Lower leg skin (tissue), 4 donors: Measurements from ENCODE around the gene ROR2. TPM values are rescaled to one million over a fixed set of nuclear protein-coding genes. Genes with fewer than 3 reads are reported as not detected.

Source experiments
- DNase-seq, 2 donors: peaks; one replicate each; pipeline ENCODE4 v3.0.0-alpha.2; 2019; ENCODE audit warnings: low spot score in 2 of 2
- H3K4me3 ChIP-seq: fragments of 200-600 bp; sonication (generic); 2 replicates; pipeline ENCODE4 v1.5.1; 2017; ENCODE audit warnings: mild to moderate bottlenecking, low read depth; ENCODE audit not compliant: poor library complexity, severe bottlenecking
- CTCF ChIP-seq, 3 donors: fragments of 450-650 bp; IDR thresholded peaks; one replicate each; pipeline ENCODE4 v1.5.1; 2016; ENCODE audit warnings: antibody characterized with exemption in 3 of 3, mild to moderate bottlenecking in 3 of 3, moderate library complexity in 2 of 3
- POLR2A ChIP-seq, 2 donors: fragments of 450-650 bp; IDR thresholded peaks; one replicate each; pipeline ENCODE4 v1.6.1; 2016 to 2017; ENCODE audit warnings: antibody characterized with exemption in 2 of 2, mild to moderate bottlenecking in 1 of 2, moderate library complexity in 1 of 2
- WGBS, 2 donors: methylation state at CpG; one replicate each; pipeline ENCODE4 v1.1.5; 2018; 5-methylcytosine and 5-hydroxymethylcytosine counted together
- intact Hi-C: fragments of 100-400 bp; cut with DNase I; formaldehyde crosslinking; loops from one replicate; pipeline ENCODE4 v1.15.0; 2023; ENCODE audit warnings: low total_unique reads
- total RNA-seq, 4 donors: library from RNA; depleted of rRNA; stranded (reverse); fragments of >200 nt; gene quantifications; one replicate each; pipeline ENCODE4 v1.1.0, GENCODE V29; 2016

ROR2 gene
- total RNA-seq, 4 donors from 2014 or later = 2.3 to 8.7 (median 5.8) TPM

- no peak overlapping the region for H3K4me3 ChIP-seq
- DNase-seq = no peak
- no peak for TF ChIP-seq POLR2A (IDR thresholded peaks at IDR 0.05)
- TF ChIP-seq CTCF (IDR thresholded peaks at IDR 0.05) = no peak
- intact Hi-C loops = no loop called here
- 65 to 85% methylated on average over 1 of the region's 1 CpG for WGBS, 2 donors
Measured at GRCh38 chr9:91735049-91735448, 215.0 kb downstream of the ROR2 start.

- peak; percentile 42 to 95 for DNase-seq
- no peak overlapping the region for H3K4me3 ChIP-seq
- intact Hi-C loops = no loop called here
- WGBS, 2 donors = 39 to 44% methylated on average over 13 of the region's 14 CpGs
- TF ChIP-seq POLR2A (IDR thresholded peaks at IDR 0.05) = no peak
- TF ChIP-seq CTCF (IDR thresholded peaks at IDR 0.05) = peak in 1 of 3 donors; percentile 56
Measured at GRCh38 chr9:91734371-91734981, 215.6 kb downstream of the ROR2 start.

- H3K4me3 ChIP-seq = no peak overlapping the region
- 95 to 96% methylated on average over 44 to 46 of the region's 46 CpGs for WGBS, 2 donors
- peak in 1 of 2 donors; percentile 74 for DNase-seq
- intact Hi-C loops = no loop called here
- TF ChIP-seq POLR2A (IDR thresholded peaks at IDR 0.05) = no peak
- no peak for TF ChIP-seq CTCF (IDR thresholded peaks at IDR 0.05)
Measured at GRCh38 chr9:91733006-91733624, 216.9 kb downstream of the ROR2 start.

GRCh38 chr9:91732187-91733005, 217.6 kb downstream of the ROR2 start:
- H3K4me3 ChIP-seq = no peak overlapping the region
- peak in 1 of 2 donors; percentile 68 for DNase-seq
- TF ChIP-seq CTCF (IDR thresholded peaks at IDR 0.05) (no peak), POLR2A (IDR thresholded peaks at IDR 0.05) (no peak)
- WGBS, 2 donors = 83 to 97% methylated on average over 12 to 14 of the region's 21 CpGs
- intact Hi-C loops = no loop called here

- intact Hi-C loops = no loop called here
- no peak for DNase-seq
- no peak overlapping the region for H3K4me3 ChIP-seq
- TF ChIP-seq POLR2A (IDR thresholded peaks at IDR 0.05) (no peak), CTCF (IDR thresholded peaks at IDR 0.05) (no peak)
- WGBS, 2 donors = 85 to 89% methylated on average over 15 of the region's 15 CpGs
Measured at GRCh38 chr9:91730806-91731205, 219.2 kb downstream of the ROR2 start.
